Measurements from ENCODE around the gene EPRS1.
"Not testable (repeated sequence)": the region's sequence is repeated elsewhere in the genome, so short reads cannot be mapped to it uniquely, and the experiment has no call there.

The EPRS1 gene

GRCh38 chr1:220046052-220046930 is at the start of gene EPRS1:
Gene EPRS1, minus strand, starts transcription at chr1:220046505. Its CDS starts 117 bp downstream, at chr1:220046388.
- peak; percentile 85 for DNase-seq

DNA sequence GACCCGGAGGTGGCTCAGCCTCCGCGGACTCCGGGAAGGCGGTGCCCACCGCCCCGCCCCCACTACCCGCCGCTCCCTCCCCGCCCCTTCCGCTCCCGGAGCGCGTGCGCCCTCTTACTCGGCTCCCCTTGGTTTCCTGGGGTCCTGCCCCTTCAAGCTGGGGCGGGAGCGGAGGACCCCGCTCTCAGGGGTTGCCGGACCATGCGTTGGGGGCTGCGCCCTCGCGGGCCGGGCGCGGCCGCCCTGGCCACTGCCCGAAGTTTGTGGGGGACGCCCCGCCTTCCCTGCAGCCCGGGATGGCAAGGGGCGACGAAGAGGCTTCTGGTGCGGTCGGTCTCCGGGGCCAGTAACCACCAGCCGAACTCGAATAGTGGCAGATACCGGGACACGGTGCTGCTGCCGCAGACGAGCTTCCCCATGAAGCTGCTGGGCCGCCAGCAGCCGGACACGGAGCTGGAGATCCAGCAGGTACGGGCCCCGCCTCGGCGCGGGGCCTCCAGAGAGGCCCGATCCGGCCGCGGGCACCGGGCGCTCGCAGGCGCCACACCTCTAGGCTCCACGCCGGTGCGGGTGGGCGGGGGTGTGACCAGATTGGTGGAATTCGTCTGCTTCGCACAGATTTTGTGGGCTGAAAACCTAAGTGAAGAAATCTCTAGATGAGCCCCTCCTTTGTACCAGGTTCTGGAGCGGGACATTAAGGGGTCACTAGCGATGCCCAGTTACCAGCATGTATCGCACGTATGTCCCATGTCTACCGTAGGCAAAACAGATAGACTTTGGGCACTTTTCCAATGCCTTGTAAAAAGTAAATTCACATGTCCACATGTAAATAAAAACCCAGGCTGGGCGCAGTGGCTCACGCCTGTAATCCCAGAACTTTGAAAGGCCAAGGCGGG is 48.0 kb upstream of the EPRS1 start, which contains the start of gene IARS2:
Gene IARS2 (plus strand): TSS at position 117 of the 896 bp plus-strand sequence. CDS start 85 bp downstream, at position 202.
- peak; percentile 40 for DNase-seq

DNA sequence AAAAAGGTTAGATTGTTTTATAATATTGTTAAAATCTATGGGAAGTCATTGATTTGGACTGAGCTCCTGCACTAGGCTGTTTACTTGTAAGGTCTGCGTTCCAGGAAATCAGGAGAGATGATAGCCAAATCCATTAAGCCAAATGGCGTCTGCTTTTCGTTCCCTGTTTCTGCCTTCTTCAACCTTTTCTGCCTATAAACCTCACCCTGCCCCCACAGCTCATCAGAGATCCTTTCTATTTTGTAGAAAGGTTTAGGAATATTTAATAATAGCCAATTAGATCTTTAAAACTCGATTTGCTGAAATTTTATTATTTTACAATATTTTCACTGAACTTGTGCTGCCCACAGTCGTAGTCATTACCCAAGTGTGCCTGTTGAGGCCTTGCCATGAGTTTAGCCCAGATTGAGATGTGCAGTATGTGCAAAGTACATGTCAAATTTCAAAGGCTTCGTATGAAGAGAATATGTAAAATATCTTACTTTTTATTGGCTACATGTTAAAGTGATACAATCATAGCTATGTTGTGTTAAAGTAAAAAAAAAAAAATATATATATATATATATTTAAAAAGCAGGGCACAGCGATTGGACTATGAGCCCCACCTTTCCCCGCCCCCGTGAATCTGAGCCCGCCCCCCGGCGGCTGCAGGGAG is 47.2 kb upstream of the EPRS1 start:
- DNase-seq = no peak

DNA sequence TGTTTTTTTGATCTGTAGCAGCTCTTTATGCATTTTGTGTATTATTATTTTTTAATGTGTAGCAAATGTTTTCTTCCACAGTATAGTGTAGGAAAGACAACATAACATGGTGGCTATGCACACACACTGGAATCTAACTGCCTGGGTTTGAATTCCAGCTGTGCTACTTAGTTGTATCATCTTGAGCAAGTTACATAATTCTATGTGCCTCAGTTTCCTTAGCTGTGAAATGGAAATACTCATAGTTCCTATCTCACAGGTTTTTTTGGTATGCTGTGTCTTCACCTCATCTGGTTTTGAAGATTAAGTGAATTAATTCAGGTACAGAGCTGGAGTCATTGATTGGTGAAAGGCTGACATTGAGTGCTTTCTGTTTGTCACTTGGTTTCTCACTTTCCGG is 46.4 kb upstream of the EPRS1 start:
- no peak for DNase-seq

DNA sequence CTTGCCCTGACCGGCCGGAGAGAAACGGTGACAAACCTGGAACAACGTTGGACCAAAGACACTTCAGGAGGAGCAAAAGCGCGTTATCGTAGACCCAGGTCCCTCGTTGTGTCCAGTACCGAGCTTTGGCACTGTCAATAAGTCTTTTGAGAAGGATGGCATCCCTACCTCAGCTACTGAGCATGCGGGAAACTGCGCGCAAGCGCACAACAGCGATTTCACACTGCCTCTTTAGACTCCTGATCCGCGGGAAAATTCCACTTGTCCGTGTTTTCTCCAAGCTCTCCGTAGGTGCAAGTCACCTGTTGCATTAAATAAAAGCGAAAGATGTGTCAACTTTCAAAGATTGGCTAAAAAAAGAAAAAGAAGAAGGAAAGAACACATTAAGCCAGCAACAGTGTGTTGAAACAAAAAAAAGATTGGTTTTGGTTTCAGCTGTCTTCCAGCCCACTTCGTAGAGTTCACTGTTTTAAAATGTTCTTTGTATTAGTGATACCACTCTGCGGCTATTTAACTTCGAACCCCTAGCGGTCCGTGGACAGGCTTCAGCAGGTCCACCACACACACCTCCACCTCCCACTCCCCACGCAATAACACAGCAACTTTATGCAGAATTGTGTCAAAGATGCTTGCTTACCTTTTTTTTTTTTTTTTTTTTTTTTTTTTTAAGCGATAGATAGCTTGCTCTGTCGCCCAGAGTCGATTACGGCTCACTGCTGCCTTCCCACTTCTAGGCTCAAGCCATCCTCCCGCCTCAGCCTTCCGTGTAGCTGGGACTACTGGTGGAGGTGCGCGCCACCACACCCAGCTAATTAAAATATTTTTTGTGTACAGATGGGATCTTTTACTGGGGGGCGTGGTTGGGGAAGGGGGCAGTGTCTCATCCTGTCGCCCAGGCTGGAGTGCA is 43.6 kb upstream of the EPRS1 start, which contains the start of gene BPNT1:
Gene BPNT1 (minus strand): TSS at position 139 of the 907 bp plus-strand sequence. CDS start 9,942 bp downstream, outside the sequence.
- peak; percentile 85 for DNase-seq

DNA sequence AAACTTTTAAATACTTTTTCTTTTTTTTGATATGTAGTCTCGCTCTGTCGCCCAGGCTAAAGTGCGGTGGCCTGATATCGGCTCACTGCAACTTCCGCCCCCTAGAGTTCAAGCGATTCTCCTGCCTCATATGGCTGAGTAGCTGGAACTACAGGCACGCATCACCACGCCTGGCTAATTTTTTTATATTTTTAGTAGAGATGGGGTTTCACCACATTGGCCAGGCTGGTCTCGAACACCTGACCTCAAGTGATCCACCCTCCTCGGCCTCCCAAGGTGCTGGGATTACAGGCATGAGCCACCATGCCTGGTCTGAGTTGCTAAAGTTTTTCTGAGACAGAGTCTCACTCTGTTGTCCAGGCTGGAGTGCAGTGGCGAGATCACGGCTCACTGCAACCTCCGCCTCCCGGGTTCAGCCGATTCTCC is 40.0 kb upstream of the EPRS1 start:
- DNase-seq = not testable (repeated sequence)

- DNase-seq = no peak
These were observed 38.2 kb upstream of the EPRS1 start for GRCh38 chr1:220084460-220084859.

- no peak for DNase-seq
These were observed 31.6 kb upstream of the EPRS1 start for GRCh38 chr1:220077887-220078286.

DNA sequence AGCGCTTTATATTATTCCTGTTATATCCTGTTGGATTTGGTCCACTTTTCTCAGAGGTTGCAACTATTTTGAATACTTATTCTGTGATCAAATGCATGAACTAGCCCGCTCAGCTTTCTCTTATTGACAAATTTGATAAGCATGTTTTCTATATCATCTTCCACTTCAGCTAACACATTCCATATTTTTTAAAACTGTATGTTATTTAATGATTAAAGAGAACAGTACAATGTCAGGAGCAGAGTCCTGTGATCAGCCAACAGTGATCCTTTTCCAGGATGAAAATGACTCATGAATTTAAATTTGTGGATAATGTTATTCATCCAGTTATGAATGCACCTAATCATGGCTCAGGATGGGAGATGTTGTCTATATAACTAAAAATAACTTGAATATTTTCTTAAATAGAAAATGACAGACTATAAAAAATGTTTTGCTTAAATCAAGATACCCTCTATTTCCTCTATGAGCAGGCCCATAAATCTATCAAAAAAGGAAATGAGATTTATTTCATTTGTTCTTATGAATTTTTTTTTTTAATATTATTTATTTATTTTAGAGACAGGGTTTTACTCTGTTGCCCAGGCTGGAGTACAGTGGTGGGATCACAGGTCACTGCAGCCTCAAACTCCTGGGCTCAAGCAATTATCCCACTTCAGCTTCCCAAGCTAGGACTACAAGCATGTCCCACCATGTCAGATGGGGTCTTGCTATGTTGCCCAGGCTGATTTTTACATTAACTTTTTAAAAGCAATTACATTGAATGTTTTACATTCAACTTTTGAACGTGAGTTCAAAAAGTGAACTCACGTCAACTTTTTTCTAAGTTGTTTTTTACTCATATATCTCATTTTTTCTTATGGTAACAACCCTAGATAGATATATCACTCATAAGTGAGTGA is 30.8 kb upstream of the EPRS1 start:
- DNase-seq = no peak

DNA sequence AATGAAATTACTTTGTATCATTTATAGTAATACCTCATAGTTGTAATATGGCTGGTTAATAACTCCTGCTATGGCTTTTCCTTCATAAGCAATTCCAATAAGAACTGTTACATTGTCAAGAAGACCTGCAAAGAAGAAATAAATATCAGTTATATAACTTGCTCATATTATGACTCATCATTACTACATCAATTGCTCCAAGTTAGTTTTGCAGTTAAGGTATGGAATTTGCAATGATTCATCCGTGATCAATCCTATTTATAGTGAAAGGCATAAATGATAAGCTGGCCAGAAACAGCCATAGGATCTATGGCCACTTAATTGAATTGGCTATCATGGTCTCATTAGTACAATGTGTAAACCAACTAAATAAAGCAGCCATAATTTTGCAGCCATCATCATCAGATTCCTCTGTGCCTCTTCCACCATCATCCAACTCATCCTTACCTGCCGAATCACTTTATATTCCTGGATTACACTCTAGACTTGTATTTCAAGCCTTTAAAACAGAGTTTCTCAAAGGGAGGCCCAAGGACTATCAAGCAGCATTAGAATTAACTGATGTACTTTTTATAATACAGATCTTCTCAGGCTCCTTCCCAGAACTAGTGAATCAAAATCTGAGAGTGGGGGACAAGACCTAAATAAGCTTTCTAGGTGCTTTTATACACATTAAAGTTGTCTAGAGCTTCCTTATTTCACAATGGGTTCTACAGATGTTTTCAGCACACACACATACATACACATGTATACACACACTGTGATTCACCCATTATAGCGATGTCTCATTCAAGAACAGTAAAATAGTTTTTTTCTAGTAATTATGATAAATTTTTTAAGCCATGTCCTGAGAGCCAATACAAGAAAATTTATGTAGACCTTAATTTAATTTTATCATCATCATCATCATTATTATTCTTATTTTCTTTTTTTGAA is 21.2 kb upstream of the EPRS1 start:
- DNase-seq = no peak

DNA sequence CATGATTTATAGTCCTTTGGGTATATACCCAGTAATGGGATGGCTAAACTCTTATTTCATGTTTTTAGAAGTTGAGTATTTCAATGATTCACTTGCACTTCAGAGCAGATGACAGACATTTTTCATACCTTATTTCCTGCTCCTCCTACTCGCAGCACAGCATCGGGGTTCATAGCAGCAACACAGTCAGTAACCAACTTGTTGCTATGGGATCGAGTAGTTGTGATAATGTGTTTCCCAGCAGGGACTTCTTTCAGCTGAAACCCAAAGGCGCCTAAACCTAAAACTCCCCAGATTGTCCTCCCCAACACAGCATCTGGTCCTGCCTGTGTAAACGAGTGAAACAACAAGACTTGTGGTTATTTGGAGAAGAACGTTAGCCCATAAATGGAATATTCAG is 16.3 kb upstream of the EPRS1 start:
- DNase-seq = no peak

DNA sequence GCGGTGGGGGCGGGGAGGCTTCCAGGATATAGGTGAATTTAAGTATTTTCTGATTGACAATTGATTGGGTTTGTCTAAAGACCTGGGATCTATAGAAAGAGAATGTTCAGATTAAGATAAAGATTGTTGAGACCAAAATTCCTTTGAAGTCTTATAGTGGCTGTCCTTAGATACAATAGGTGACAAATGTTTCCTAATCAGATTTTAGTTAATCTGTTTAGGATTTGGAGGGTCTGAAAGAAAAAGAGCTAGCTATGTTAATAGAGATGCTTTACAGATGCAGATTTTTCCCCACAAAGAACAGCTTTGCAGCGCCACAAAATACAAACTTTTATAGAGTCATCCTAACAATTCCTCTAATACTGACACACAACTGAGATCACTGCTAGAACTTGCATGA is 14.6 kb upstream of the EPRS1 start:
- no peak for DNase-seq

DNA sequence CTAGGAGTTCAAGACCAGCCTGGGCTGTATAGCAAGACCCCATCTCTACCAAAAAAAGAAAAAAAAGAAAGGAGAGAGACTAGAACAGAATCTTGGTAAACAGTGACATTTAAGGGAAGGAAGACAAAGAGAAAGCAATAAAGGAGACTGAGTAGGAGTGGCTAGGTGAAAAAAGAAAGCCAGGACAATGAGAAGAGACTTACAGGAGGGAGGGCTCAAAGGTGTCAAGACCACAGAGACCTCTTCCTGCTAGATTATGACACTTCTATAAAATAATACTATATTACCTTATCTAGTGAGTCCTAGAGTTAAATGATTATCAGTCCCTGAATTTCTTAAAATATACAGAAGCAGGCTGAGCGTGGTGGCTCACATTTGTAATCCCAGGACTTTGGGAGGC is 10.1 kb upstream of the EPRS1 start:
- DNase-seq = no peak

- peak; percentile 18 for DNase-seq
These were observed 801 bp downstream of the EPRS1 start for GRCh38 chr1:220045356-220046051.

GRCh38 chr1:220044678-220045355 is 1.5 kb downstream of the EPRS1 start:
- DNase-seq = no peak

GRCh38 chr1:220043646-220044045 is 2.7 kb downstream of the EPRS1 start:
- DNase-seq = no peak

- no peak for DNase-seq
These were observed 6.2 kb downstream of the EPRS1 start for GRCh38 chr1:220040028-220040596.

- no peak for DNase-seq
These were observed 7.7 kb downstream of the EPRS1 start for GRCh38 chr1:220038640-220039039.
